ENCODE results near the gene C12orf60.

Gene C12orf60

DNA sequence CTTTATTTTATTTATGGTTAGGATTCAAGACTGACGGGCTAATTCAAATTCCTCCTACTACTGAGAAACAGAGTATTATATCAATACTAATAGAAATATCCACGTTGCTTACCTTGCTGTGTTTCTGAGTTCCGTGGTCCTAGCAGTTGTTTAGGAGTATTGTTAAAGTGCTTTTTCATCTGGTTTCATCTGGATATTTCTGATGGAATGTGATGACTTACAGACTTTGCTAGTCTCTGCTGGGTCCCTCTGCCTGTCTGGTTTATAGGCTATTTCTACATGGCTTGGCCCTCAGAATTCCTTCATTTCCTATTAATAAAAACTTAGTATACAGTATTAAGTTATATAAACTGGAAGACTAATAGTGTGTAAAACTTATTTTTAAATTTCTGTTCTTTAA, 10.5 kb downstream of the C12orf60 start, which contains the start of gene SMCO3:
Gene SMCO3 (minus strand): TSS at position 169 of the 400 bp plus-strand sequence. CDS start 7,502 bp downstream, outside the sequence.
- no peaks in the 10 kb centered on the region for H3K4me1 ChIP-seq (ENCODE audit: insufficient read depth, low read length)
- no peak within 1 kb of the TSS for H3K4me3 ChIP-seq (ENCODE audit: low read length)
- H3K9me3 ChIP-seq (ENCODE audit: insufficient read depth, low read depth, low read length) = no peaks in the 10 kb centered on the region
- H3K27me3 ChIP-seq (ENCODE audit: insufficient read depth, low read length) = no peaks in the 10 kb centered on the region
- H3K36me3 ChIP-seq (ENCODE audit: insufficient read depth, low read depth, low read length) = no peaks in the 10 kb centered on the region
- no peak within 1 kb of the TSS for H3K9ac ChIP-seq (ENCODE audit: low read depth, low read length)
- no peak within 1 kb of the TSS for H3K27ac ChIP-seq (ENCODE audit: low read length)

DNA sequence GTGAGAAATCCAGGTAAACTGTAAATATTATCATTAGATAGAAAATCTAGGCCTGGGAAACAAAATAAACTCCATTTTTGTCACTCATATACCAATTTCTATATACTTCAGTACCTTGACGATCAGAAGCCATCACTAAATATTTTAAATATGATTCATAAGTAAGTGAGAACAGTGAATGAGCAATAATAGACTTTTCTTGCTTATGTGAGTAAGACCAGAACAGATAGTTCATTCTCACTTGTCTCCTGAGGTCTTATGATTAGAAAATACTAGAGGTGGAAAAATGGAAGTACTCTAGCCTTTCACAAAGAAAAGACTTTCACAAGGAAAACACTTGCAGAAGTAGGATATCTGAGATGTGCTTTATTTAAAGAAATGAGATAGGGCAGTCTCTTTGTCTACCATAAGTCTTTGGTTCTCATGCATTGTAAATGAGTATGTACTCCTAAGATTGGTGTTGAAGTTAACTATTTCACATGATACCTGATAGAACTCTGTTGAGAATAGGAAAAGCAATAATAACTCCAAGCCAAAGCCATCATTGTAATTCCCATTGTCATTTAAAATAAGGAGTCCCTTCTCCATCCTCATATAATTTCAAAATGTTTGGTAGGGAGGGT, 20.7 kb downstream of the C12orf60 start:
- H3K27ac ChIP-seq (ENCODE audit: low read length) = no peak overlapping the region
- no peak overlapping the region for H3K4me3 ChIP-seq (ENCODE audit: low read length)
- H3K9ac ChIP-seq (ENCODE audit: low read depth, low read length) = no peak overlapping the region
- no peaks in the 10 kb centered on the region for H3K9me3 ChIP-seq (ENCODE audit: insufficient read depth, low read depth, low read length)
- H3K27me3 ChIP-seq (ENCODE audit: insufficient read depth, low read length) = no peaks in the 10 kb centered on the region
- H3K36me3 ChIP-seq (ENCODE audit: insufficient read depth, low read depth, low read length) = no peaks in the 10 kb centered on the region
- H3K4me1 ChIP-seq (ENCODE audit: insufficient read depth, low read length) = no peaks in the 10 kb centered on the region

DNA sequence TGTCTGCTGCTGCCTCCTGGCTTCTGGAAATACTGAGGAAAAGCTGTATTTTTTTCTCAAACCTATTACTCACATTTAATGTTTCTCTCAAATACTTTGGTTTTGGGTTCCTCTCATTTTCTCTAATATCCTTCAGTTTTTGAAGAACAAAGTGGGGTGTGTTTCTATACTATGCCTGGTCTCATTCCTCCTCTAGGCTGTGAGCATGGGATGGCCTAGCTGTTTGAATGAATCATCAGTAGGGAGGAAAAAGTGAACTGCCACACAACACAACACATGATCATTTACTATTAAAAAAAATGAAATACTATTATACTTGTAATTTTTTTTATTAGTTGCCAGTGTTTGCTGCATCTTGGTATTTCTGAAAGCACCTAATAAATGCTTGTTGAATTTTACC, 21.8 kb downstream of the C12orf60 start:
- H3K4me3 ChIP-seq (ENCODE audit: low read length) = no peak overlapping the region
- no peaks in the 10 kb centered on the region for H3K27me3 ChIP-seq (ENCODE audit: insufficient read depth, low read length)
- H3K9ac ChIP-seq (ENCODE audit: low read depth, low read length) = no peak overlapping the region
- no peaks in the 10 kb centered on the region for H3K36me3 ChIP-seq (ENCODE audit: insufficient read depth, low read depth, low read length)
- no peaks in the 10 kb centered on the region for H3K9me3 ChIP-seq (ENCODE audit: insufficient read depth, low read depth, low read length)
- H3K27ac ChIP-seq (ENCODE audit: low read length) = no peak overlapping the region
- H3K4me1 ChIP-seq (ENCODE audit: insufficient read depth, low read length) = no peaks in the 10 kb centered on the region

DNA sequence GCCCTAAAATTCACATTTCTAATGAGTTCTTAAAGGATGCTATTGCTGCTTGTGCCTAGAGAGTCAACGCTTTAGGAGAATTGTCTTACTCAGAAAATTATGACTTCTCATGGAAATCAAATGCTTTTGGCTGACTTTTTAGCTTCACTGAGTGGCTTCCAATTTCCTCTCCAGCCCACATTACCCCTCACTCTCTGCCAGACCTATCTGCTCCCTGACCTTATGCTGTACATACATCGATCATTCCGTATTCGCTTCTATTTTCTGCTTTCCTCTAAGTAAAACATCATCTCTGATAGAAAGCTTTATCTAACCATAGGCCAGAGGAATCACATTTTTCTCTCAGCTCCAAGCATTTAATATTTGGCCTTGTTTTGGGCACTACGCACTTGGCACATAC, 23.0 kb downstream of the C12orf60 start:
- H3K9ac ChIP-seq (ENCODE audit: low read depth, low read length) = no peak overlapping the region
- H3K4me3 ChIP-seq (ENCODE audit: low read length) = no peak overlapping the region
- no peaks in the 10 kb centered on the region for H3K4me1 ChIP-seq (ENCODE audit: insufficient read depth, low read length)
- no peaks in the 10 kb centered on the region for H3K9me3 ChIP-seq (ENCODE audit: insufficient read depth, low read depth, low read length)
- no peaks in the 10 kb centered on the region for H3K36me3 ChIP-seq (ENCODE audit: insufficient read depth, low read depth, low read length)
- H3K27ac ChIP-seq (ENCODE audit: low read length) = no peak overlapping the region
- no peaks in the 10 kb centered on the region for H3K27me3 ChIP-seq (ENCODE audit: insufficient read depth, low read length)

DNA sequence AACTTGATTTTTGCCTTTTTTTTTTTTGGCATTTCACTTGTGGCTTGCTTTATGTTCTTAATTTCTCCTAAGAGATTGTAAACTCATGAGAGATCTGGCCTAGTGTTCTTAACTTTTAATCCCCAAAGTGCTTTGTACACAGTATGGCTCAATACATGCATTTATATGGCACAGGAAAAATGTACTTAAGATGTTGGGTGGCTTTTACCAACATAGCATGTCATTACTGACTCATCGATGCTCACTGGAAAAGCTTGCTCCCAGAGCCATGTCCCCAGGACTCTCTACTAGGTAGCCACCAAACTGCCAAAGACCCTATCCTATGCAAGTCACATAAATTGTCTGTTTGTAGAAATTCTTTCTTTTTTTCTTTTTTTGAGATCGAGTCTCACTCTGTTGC, 23.6 kb downstream of the C12orf60 start:
- Histone ChIP-seq H3K36me3 (ENCODE audit: insufficient read depth, low read depth, low read length) (no peaks in the 10 kb centered on the region), H3K4me1 (ENCODE audit: insufficient read depth, low read length) (no peaks in the 10 kb centered on the region), H3K27ac (ENCODE audit: low read length) (no peak overlapping the region), H3K4me3 (ENCODE audit: low read length) (no peak overlapping the region), H3K27me3 (ENCODE audit: insufficient read depth, low read length) (no peaks in the 10 kb centered on the region), H3K9me3 (ENCODE audit: insufficient read depth, low read depth, low read length) (no peaks in the 10 kb centered on the region), H3K9ac (ENCODE audit: low read depth, low read length) (no peak overlapping the region)

DNA sequence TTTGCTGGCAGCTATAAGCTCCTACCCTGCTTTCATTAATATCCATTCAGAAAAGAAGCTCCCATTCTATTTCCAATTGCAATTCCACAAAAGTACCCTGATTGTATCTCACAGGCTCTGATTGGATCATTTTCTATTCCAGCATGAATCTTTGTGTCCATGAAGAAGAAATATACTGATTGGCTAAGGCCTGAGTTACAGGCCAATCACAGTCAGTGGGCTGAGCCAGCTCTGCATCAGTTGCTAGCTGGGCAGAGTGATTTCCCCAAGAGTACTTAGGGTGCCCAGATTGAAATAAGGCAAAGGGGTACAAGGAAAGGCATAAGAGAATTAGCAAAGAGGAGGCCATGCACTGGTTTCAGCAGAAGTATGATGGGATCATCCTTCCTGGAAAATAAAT, 25.4 kb downstream of the C12orf60 start:
- Histone ChIP-seq H3K36me3 (ENCODE audit: insufficient read depth, low read depth, low read length) (no peaks in the 10 kb centered on the region), H3K27me3 (ENCODE audit: insufficient read depth, low read length) (no peaks in the 10 kb centered on the region), H3K9ac (ENCODE audit: low read depth, low read length) (no peak overlapping the region), H3K4me3 (ENCODE audit: low read length) (no peak overlapping the region), H3K4me1 (ENCODE audit: insufficient read depth, low read length) (no peaks in the 10 kb centered on the region), H3K27ac (ENCODE audit: low read length) (no peak overlapping the region), H3K9me3 (ENCODE audit: insufficient read depth, low read depth, low read length) (no peaks in the 10 kb centered on the region)

DNA sequence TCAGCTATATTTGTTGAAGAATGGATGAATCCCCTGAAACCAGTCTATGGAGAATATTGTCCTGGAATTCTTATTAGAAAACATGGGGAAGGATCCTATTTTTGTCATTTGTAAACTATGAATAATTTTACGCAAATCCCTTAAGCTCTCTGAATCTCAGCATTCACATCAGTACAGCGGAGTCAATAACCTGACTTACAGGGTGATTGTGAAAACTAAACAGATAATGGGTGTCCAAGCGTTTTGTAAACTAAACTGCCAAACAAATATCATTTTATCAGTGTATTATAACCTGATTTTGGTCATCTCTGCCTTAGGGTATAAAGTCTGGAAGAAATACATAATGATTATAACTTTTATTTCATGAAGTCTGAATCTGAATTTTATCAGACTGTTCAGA, 29.9 kb downstream of the C12orf60 start:
- Histone ChIP-seq H3K36me3 (ENCODE audit: insufficient read depth, low read depth, low read length) (no peaks in the 10 kb centered on the region), H3K27me3 (ENCODE audit: insufficient read depth, low read length) (no peaks in the 10 kb centered on the region), H3K9me3 (ENCODE audit: insufficient read depth, low read depth, low read length) (no peaks in the 10 kb centered on the region), H3K4me3 (ENCODE audit: low read length) (no peak overlapping the region), H3K4me1 (ENCODE audit: insufficient read depth, low read length) (no peaks in the 10 kb centered on the region), H3K27ac (ENCODE audit: low read length) (no peak overlapping the region), H3K9ac (ENCODE audit: low read depth, low read length) (no peak overlapping the region)

DNA sequence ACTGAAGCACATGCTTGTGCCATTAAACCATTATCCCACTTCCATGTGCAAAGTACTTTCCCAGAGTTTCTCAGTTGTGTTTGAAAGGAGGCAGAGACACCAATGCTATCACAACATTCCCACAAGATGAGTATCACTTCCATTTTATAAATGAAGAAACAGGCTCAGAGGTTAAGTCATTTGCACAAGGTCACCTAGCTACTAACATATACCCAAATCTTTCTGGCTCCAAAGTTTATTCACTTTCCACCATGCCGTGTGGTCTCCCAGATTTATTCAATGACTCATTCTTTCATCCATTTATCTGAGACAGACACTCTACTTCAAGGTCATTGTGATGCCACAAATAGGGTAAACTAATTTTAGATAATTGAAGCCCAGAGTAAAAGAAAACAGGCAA, 30.5 kb downstream of the C12orf60 start:
- H3K9ac ChIP-seq (ENCODE audit: low read depth, low read length) = no peak overlapping the region
- H3K9me3 ChIP-seq (ENCODE audit: insufficient read depth, low read depth, low read length) = no peaks in the 10 kb centered on the region
- H3K27ac ChIP-seq (ENCODE audit: low read length) = no peak overlapping the region
- no peak overlapping the region for H3K4me3 ChIP-seq (ENCODE audit: low read length)
- no peaks in the 10 kb centered on the region for H3K4me1 ChIP-seq (ENCODE audit: insufficient read depth, low read length)
- no peaks in the 10 kb centered on the region for H3K36me3 ChIP-seq (ENCODE audit: insufficient read depth, low read depth, low read length)
- H3K27me3 ChIP-seq (ENCODE audit: insufficient read depth, low read length) = no peaks in the 10 kb centered on the region

DNA sequence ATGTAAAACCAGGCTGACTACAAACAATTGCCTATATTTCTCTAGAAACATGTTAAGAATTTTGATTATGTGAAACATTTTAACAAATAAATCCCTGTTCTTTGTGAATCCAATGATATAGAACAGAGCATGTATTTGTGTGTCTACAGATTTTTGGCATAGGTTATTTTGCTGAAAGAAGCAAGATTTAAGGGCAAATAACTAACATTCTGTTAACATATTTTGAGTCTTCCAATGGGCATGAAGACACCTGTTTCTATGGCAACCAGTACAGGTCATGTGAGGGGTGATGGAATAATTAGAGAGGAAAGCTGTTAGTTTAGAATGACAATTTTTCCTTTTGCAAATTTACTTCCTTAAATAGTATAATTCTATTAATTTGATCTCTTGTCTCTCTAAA, 31.0 kb downstream of the C12orf60 start:
- no peak overlapping the region for H3K27ac ChIP-seq (ENCODE audit: low read length)
- no peak overlapping the region for H3K4me3 ChIP-seq (ENCODE audit: low read length)
- no peaks in the 10 kb centered on the region for H3K4me1 ChIP-seq (ENCODE audit: insufficient read depth, low read length)
- no peak overlapping the region for H3K9ac ChIP-seq (ENCODE audit: low read depth, low read length)
- H3K9me3 ChIP-seq (ENCODE audit: insufficient read depth, low read depth, low read length) = no peaks in the 10 kb centered on the region
- H3K27me3 ChIP-seq (ENCODE audit: insufficient read depth, low read length) = no peaks in the 10 kb centered on the region
- H3K36me3 ChIP-seq (ENCODE audit: insufficient read depth, low read depth, low read length) = no peaks in the 10 kb centered on the region

DNA sequence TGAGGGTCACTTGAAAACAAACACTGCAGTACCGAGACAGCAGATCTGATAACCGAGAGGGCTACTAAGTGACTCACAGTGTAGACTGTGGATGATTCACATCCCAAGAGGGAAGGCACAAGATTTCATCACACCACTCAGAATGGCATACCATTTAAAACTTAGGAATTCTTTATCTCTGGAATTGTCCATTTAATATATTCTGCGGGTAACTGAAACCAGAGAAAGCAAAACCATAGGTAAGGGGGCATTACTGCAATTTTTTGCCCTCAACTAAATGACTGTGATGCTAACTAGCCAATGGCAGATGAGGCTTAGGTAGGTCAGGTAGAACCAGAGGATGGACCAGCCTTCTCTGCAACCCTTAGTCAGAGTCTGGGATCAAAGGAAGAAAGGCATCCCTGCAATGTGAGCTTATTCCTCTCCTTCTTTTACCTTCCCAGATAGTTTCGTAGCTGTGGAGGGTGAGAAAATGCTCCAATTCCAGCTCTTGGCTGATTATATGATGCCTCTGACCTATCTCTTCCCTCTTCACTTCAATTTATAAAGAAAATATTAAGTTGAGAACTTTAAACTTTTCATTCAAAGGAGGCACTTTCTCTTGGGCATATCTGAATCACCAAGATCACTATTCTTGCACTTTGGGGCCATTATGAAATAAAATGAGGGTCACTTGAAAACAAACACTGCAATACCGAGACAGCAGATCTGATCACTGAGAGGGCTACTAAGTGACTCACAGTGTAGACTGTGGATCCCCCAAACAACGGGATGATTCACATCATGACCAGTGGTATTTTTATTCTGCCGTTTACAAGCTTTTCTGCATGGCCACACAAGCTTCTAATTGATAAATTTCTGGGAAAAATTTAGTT, 33.1 kb downstream of the C12orf60 start:
- Histone ChIP-seq H3K27ac (ENCODE audit: low read length) (no peak overlapping the region), H3K9me3 (ENCODE audit: insufficient read depth, low read depth, low read length) (no peaks in the 10 kb centered on the region), H3K4me3 (ENCODE audit: low read length) (no peak overlapping the region), H3K27me3 (ENCODE audit: insufficient read depth, low read length) (no peaks in the 10 kb centered on the region), H3K4me1 (ENCODE audit: insufficient read depth, low read length) (no peaks in the 10 kb centered on the region), H3K9ac (ENCODE audit: low read depth, low read length) (no peak overlapping the region), H3K36me3 (ENCODE audit: insufficient read depth, low read depth, low read length) (no peaks in the 10 kb centered on the region)

DNA sequence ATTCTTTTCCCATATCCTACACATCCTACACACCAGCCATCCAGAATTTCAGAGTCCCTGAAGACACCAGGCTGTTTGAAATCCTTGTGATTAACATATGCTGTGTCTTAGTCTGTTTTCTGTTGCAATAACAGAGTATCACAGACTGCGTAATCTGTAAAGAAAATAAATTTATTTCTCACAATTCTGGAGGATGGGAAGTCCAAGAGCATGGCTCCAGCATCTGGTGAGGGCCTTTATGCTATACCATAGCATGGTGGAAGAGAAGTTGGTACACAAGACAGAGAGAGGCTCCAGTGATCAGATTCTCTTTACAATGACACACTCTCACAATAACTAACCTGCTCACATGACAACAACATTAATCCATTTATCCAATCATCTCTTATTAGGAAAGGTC, 35.8 kb downstream of the C12orf60 start:
- H3K36me3 ChIP-seq (ENCODE audit: insufficient read depth, low read depth, low read length) = no peaks in the 10 kb centered on the region
- H3K27me3 ChIP-seq (ENCODE audit: insufficient read depth, low read length) = no peaks in the 10 kb centered on the region
- H3K9me3 ChIP-seq (ENCODE audit: insufficient read depth, low read depth, low read length) = no peaks in the 10 kb centered on the region
- no peak overlapping the region for H3K9ac ChIP-seq (ENCODE audit: low read depth, low read length)
- no peak overlapping the region for H3K27ac ChIP-seq (ENCODE audit: low read length)
- no peaks in the 10 kb centered on the region for H3K4me1 ChIP-seq (ENCODE audit: insufficient read depth, low read length)
- no peak overlapping the region for H3K4me3 ChIP-seq (ENCODE audit: low read length)

DNA sequence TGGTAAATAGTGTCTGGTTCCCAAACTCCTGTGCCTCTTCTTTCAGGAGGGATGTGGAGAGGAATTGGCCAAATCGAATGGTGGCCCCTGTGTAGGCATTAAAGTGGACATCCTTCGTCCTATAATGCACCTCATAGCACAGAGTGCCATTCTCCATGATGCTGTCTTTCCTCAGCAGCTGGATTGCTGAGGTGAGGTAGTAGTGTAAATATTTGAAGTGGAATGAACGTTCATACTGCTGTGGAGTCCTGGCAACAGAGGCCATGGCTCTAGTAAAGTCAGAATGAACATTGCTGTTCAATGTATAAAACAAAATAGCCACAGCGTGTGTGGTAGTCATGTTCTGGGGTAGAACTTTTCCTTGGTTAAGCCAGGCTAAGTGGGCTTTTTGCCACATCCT, 37.1 kb downstream of the C12orf60 start:
- no peaks in the 10 kb centered on the region for H3K9me3 ChIP-seq (ENCODE audit: insufficient read depth, low read depth, low read length)
- H3K9ac ChIP-seq (ENCODE audit: low read depth, low read length) = no peak overlapping the region
- H3K4me3 ChIP-seq (ENCODE audit: low read length) = no peak overlapping the region
- H3K27ac ChIP-seq (ENCODE audit: low read length) = no peak overlapping the region
- no peaks in the 10 kb centered on the region for H3K4me1 ChIP-seq (ENCODE audit: insufficient read depth, low read length)
- no peaks in the 10 kb centered on the region for H3K36me3 ChIP-seq (ENCODE audit: insufficient read depth, low read depth, low read length)
- H3K27me3 ChIP-seq (ENCODE audit: insufficient read depth, low read length) = no peaks in the 10 kb centered on the region
